Body of pancreas (tissue), 4 donors: Measurements from ENCODE around the gene NUP210.

Experiments
- POLR2A ChIP-seq, 3 donors: fragments of 450-650 bp; IDR thresholded peaks; one replicate each; pipeline ENCODE4 v1.6.1; 2016; ENCODE audit warnings: antibody characterized with exemption in 3 of 3, mild to moderate bottlenecking in 2 of 3
- TF ChIP-seq, protein P1 (sequence below), 7 experiments: fragments of 450-650 bp in 4 of 7; fragments of 200-600 bp in 3 of 7; sonication (generic) in 3 of 7; IDR thresholded peaks; one replicate each; pipeline ENCODE4 v1.5.1; 2016 to 2019; ENCODE audit warnings: antibody characterized with exemption in 7 of 7

DNA sequence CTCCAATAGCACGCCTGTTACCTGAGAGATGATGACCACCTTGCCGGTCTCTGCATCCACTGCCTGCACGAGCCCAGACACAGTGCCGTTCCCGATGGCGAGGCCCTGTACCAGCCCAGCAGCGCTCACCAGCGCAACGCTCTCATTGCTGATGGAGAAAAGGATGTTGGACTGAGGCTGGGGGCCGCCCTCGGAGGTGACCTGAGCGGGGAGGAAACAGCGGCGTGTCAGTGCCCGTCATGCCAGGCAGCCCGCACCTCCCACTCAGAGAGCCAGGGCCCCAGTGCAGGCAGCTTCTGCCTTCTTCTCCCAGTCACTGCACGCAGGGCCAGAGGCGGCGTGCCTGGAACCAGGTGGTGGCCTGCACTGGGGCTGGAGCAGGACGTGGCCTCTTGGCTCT is 80.3 kb downstream of the NUP210 start:
- no peak for TF ChIP-seq POLR2A (IDR thresholded peaks at IDR 0.05)
- TF ChIP-seq, protein P1, sequence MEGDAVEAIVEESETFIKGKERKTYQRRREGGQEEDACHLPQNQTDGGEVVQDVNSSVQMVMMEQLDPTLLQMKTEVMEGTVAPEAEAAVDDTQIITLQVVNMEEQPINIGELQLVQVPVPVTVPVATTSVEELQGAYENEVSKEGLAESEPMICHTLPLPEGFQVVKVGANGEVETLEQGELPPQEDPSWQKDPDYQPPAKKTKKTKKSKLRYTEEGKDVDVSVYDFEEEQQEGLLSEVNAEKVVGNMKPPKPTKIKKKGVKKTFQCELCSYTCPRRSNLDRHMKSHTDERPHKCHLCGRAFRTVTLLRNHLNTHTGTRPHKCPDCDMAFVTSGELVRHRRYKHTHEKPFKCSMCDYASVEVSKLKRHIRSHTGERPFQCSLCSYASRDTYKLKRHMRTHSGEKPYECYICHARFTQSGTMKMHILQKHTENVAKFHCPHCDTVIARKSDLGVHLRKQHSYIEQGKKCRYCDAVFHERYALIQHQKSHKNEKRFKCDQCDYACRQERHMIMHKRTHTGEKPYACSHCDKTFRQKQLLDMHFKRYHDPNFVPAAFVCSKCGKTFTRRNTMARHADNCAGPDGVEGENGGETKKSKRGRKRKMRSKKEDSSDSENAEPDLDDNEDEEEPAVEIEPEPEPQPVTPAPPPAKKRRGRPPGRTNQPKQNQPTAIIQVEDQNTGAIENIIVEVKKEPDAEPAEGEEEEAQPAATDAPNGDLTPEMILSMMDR (IDR thresholded peaks at IDR 0.05) = no peak
